Activated naive CD4-positive, alpha-beta T cell treated with anti-CD3 and anti-CD28 coated beads, Interleukin-2, amount 50 U/mL, for 24 hours (primary cell): ENCODE results near the gene APMAP.

ENCODE experiments used
- H3K27ac Mint-ChIP-seq: one replicate; pipeline ENCODE4 v1.8.0; 2021; ENCODE audit warnings: mild to moderate bottlenecking, mixed read lengths
- H3K27me3 Mint-ChIP-seq: one replicate; pipeline ENCODE4 v1.8.0; 2021; ENCODE audit warnings: mixed read lengths
- H3K36me3 Mint-ChIP-seq: one replicate; pipeline ENCODE4 v1.8.0; 2021; ENCODE audit warnings: mixed read lengths
- H3K4me1 Mint-ChIP-seq: one replicate; pipeline ENCODE4 v1.8.0; 2021; ENCODE audit warnings: mixed read lengths
- H3K4me3 Mint-ChIP-seq: one replicate; pipeline ENCODE4 v1.8.0; 2021; ENCODE audit warnings: mild to moderate bottlenecking, mixed read lengths
- H3K9me3 Mint-ChIP-seq: one replicate; pipeline ENCODE4 v1.8.0; 2021; ENCODE audit warnings: mixed read lengths

The APMAP gene

GRCh38 chr20:24987873-24988835, 4.4 kb downstream of the APMAP start:
- H3K27ac Mint-ChIP-seq = peak overlapping the region; percentile 25
- H3K4me1 Mint-ChIP-seq = peaks cover 80% of the 10 kb centered on the region
- H3K27me3 Mint-ChIP-seq = no peaks in the 10 kb centered on the region
- H3K9me3 Mint-ChIP-seq = no peaks in the 10 kb centered on the region
- H3K36me3 Mint-ChIP-seq = peaks cover 10% of the 10 kb centered on the region
- H3K4me3 Mint-ChIP-seq = peak overlapping the region; percentile 17

GRCh38 chr20:24987244-24987643, 5.3 kb downstream of the APMAP start:
- peaks cover 15% of the 10 kb centered on the region for H3K36me3 Mint-ChIP-seq
- H3K4me3 Mint-ChIP-seq = peak overlapping the region; percentile 42
- H3K27me3 Mint-ChIP-seq = no peaks in the 10 kb centered on the region
- peak overlapping the region; percentile 51 for H3K27ac Mint-ChIP-seq
- H3K9me3 Mint-ChIP-seq = no peaks in the 10 kb centered on the region
- peaks cover 84% of the 10 kb centered on the region for H3K4me1 Mint-ChIP-seq

- peaks cover 88% of the 10 kb centered on the region for H3K4me1 Mint-ChIP-seq
- H3K36me3 Mint-ChIP-seq = peaks cover 16% of the 10 kb centered on the region
- H3K27me3 Mint-ChIP-seq = no peaks in the 10 kb centered on the region
- peak overlapping the region; percentile 83 for H3K27ac Mint-ChIP-seq
- no peaks in the 10 kb centered on the region for H3K9me3 Mint-ChIP-seq
- no peak overlapping the region for H3K4me3 Mint-ChIP-seq
Observed at GRCh38 chr20:24986436-24987015, 6.0 kb downstream of the APMAP start.

GRCh38 chr20:24985802-24986201, 6.7 kb downstream of the APMAP start:
- H3K4me1 Mint-ChIP-seq = peaks cover 87% of the 10 kb centered on the region
- no peak overlapping the region for H3K27ac Mint-ChIP-seq

GRCh38 chr20:24984961-24985640, 7.5 kb downstream of the APMAP start:
- Mint-ChIP-seq H3K4me1 (peaks cover 80% of the 10 kb centered on the region), H3K9me3 (no peaks in the 10 kb centered on the region), H3K4me3 (no peak overlapping the region), H3K27ac (peak overlapping the region; percentile 77), H3K36me3 (peaks cover 27% of the 10 kb centered on the region), H3K27me3 (no peaks in the 10 kb centered on the region)

More at GRCh38 chr20:24985802-24986201, 6.7 kb downstream of the APMAP start:
- Mint-ChIP-seq H3K9me3 (no peaks in the 10 kb centered on the region), H3K27me3 (no peaks in the 10 kb centered on the region), H3K4me3 (no peak overlapping the region), H3K36me3 (peaks cover 22% of the 10 kb centered on the region)

- Mint-ChIP-seq H3K27me3 (no peaks in the 10 kb centered on the region), H3K9me3 (no peaks in the 10 kb centered on the region), H3K27ac (no peak overlapping the region), H3K4me3 (no peak overlapping the region), H3K4me1 (peaks cover 81% of the 10 kb centered on the region), H3K36me3 (peaks cover 35% of the 10 kb centered on the region)
Observed at GRCh38 chr20:24983896-24984295, 8.7 kb downstream of the APMAP start.

- Mint-ChIP-seq H3K36me3 (peaks cover 46% of the 10 kb centered on the region), H3K27me3 (no peaks in the 10 kb centered on the region), H3K27ac (no peak overlapping the region), H3K4me1 (peaks cover 70% of the 10 kb centered on the region), H3K4me3 (no peak overlapping the region), H3K9me3 (no peaks in the 10 kb centered on the region)
Observed at GRCh38 chr20:24981790-24982189, 10.8 kb downstream of the APMAP start.

GRCh38 chr20:24981282-24981681, 11.3 kb downstream of the APMAP start:
- no peak overlapping the region for H3K4me3 Mint-ChIP-seq

GRCh38 chr20:24980291-24981053, 12.1 kb downstream of the APMAP start:
- Mint-ChIP-seq H3K27me3 (no peaks in the 10 kb centered on the region), H3K4me1 (peaks cover 63% of the 10 kb centered on the region), H3K4me3 (no peak overlapping the region)

More at GRCh38 chr20:24981282-24981681, 11.3 kb downstream of the APMAP start:
- Mint-ChIP-seq H3K27ac (no peak overlapping the region), H3K9me3 (peaks cover 1% of the 10 kb centered on the region), H3K36me3 (peaks cover 52% of the 10 kb centered on the region), H3K27me3 (no peaks in the 10 kb centered on the region), H3K4me1 (peaks cover 66% of the 10 kb centered on the region)

GRCh38 chr20:24979036-24979960, 13.3 kb downstream of the APMAP start:
- peak overlapping the region; percentile 9 for H3K27ac Mint-ChIP-seq
- no peak overlapping the region for H3K4me3 Mint-ChIP-seq
- no peaks in the 10 kb centered on the region for H3K27me3 Mint-ChIP-seq
- H3K36me3 Mint-ChIP-seq = peaks cover 58% of the 10 kb centered on the region
- H3K4me1 Mint-ChIP-seq = peaks cover 56% of the 10 kb centered on the region
- H3K9me3 Mint-ChIP-seq = peaks cover 5% of the 10 kb centered on the region

More at GRCh38 chr20:24980291-24981053, 12.1 kb downstream of the APMAP start:
- peaks cover 5% of the 10 kb centered on the region for H3K9me3 Mint-ChIP-seq
- H3K27ac Mint-ChIP-seq = no peak overlapping the region
- H3K36me3 Mint-ChIP-seq = peaks cover 57% of the 10 kb centered on the region

GRCh38 chr20:24978513-24978912, 14.0 kb downstream of the APMAP start:
- no peak overlapping the region for H3K4me3 Mint-ChIP-seq

GRCh38 chr20:24977797-24978196, 14.8 kb downstream of the APMAP start:
- Mint-ChIP-seq H3K4me3 (no peak overlapping the region), H3K9me3 (peaks cover 5% of the 10 kb centered on the region), H3K27me3 (no peaks in the 10 kb centered on the region), H3K4me1 (peaks cover 50% of the 10 kb centered on the region), H3K27ac (no peak overlapping the region), H3K36me3 (peaks cover 63% of the 10 kb centered on the region)

More at GRCh38 chr20:24978513-24978912, 14.0 kb downstream of the APMAP start:
- no peaks in the 10 kb centered on the region for H3K27me3 Mint-ChIP-seq
- H3K27ac Mint-ChIP-seq = no peak overlapping the region
- H3K36me3 Mint-ChIP-seq = peaks cover 60% of the 10 kb centered on the region
- peaks cover 53% of the 10 kb centered on the region for H3K4me1 Mint-ChIP-seq
- peaks cover 5% of the 10 kb centered on the region for H3K9me3 Mint-ChIP-seq

- Mint-ChIP-seq H3K27ac (no peak overlapping the region), H3K9me3 (peaks cover 5% of the 10 kb centered on the region), H3K36me3 (peaks cover 60% of the 10 kb centered on the region), H3K4me1 (peaks cover 47% of the 10 kb centered on the region), H3K4me3 (no peak overlapping the region), H3K27me3 (no peaks in the 10 kb centered on the region)
Observed at GRCh38 chr20:24977336-24977735, 15.2 kb downstream of the APMAP start.

- Mint-ChIP-seq H3K27ac (no peak overlapping the region), H3K4me1 (peaks cover 16% of the 10 kb centered on the region), H3K9me3 (peaks cover 5% of the 10 kb centered on the region), H3K36me3 (peaks cover 38% of the 10 kb centered on the region), H3K4me3 (no peak overlapping the region), H3K27me3 (no peaks in the 10 kb centered on the region)
Observed at GRCh38 chr20:24972341-24972740, 20.2 kb downstream of the APMAP start.
